NCI-H2029 treated with DMSO at 0.1 percent for 48 hours (cell line): ENCODE results near the gene LRRC47.

Experiments used
- DNase-seq: peaks from one replicate; lab custom pipeline; 2025; lab: John Stamatoyannopoulos, UW

The LRRC47 gene

GRCh38 chr1:3796215-3797061 lies at the start of gene LRRC47:
TSS of gene LRRC47 (minus strand) at chr1:3796498. CDS start at chr1:3796476, 22 bp downstream.
- no peak for DNase-seq

- no peak for DNase-seq
These were observed 46.6 kb upstream of the LRRC47 start for GRCh38 chr1:3842912-3843311.

- no peak for DNase-seq
These were observed 45.2 kb upstream of the LRRC47 start for GRCh38 chr1:3841491-3841890.

- DNase-seq = no peak
These were observed 42.5 kb upstream of the LRRC47 start for GRCh38 chr1:3838788-3839187.

GRCh38 chr1:3837685-3838084 lies 41.4 kb upstream of the LRRC47 start:
- DNase-seq = no peak

GRCh38 chr1:3837200-3837599 lies 40.9 kb upstream of the LRRC47 start:
- no peak for DNase-seq

- DNase-seq = no peak
These were observed 40.1 kb upstream of the LRRC47 start for GRCh38 chr1:3836421-3836820.

- DNase-seq = no peak
These were observed 38.4 kb upstream of the LRRC47 start for GRCh38 chr1:3834701-3835100.

- no peak for DNase-seq
These were observed 35.4 kb upstream of the LRRC47 start for GRCh38 chr1:3831689-3832088.

GRCh38 chr1:3828391-3828790 lies 32.1 kb upstream of the LRRC47 start:
- DNase-seq = no peak

- DNase-seq = no peak
These were observed 31.6 kb upstream of the LRRC47 start for GRCh38 chr1:3827813-3828307.

- no peak for DNase-seq
These were observed 29.1 kb upstream of the LRRC47 start for GRCh38 chr1:3825356-3825755.

- no peak for DNase-seq
These were observed 28.4 kb upstream of the LRRC47 start for GRCh38 chr1:3824650-3825049.

- no peak for DNase-seq
These were observed 26.1 kb upstream of the LRRC47 start for GRCh38 chr1:3822421-3822820.

GRCh38 chr1:3821908-3822307 lies 25.6 kb upstream of the LRRC47 start:
- DNase-seq = no peak

GRCh38 chr1:3821447-3821846 lies 25.1 kb upstream of the LRRC47 start:
- DNase-seq = no peak

GRCh38 chr1:3821004-3821403 lies 24.7 kb upstream of the LRRC47 start:
- no peak for DNase-seq

GRCh38 chr1:3820316-3820715 lies 24.0 kb upstream of the LRRC47 start:
- no peak for DNase-seq

- DNase-seq = no peak
These were observed 23.5 kb upstream of the LRRC47 start for GRCh38 chr1:3819771-3820200.

GRCh38 chr1:3817821-3818597 lies 21.7 kb upstream of the LRRC47 start:
- DNase-seq = no peak

- no peak for DNase-seq
These were observed 20.9 kb upstream of the LRRC47 start for GRCh38 chr1:3817138-3817740.

- DNase-seq = no peak
These were observed 20.2 kb upstream of the LRRC47 start for GRCh38 chr1:3816331-3817137.
